ENCODE results near the gene PAAF1. TPM values are rescaled to one million over a fixed set of nuclear protein-coding genes. Genes with fewer than 3 reads are reported as not detected.

The PAAF1 gene
- total and polyA plus RNA-seq, 2 donors from 2014 or later, result 18.2 to 31.4 TPM

DNA sequence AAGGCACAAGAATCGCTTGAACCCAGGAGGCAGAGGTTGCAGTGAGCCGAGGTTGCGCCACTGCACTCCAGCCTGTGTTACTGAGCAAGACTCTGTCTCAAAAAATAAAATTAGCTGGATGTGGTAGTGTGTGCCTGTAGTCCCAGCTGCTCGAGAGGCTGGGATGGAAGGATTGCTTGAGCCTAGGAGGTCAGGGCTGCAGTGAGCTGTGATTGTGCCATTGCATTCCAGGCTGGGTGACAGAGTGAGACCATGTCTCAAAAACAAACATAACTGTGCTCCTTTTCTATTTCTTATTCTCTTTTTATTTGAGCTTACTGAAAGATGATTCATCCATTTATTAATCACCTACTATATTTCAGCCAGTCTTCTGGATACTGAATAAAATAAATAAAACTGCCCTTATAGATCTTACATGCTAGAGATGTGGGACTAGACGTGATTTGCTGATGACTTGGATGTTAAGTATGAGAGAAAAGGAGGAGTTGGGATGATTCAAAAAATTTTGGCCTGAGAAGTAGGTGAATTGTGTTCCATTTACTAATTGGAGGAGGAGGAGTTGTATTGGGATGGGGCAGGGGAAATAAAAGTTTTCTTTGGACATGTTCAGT lies 18.0 kb downstream of the PAAF1 start:
- FAIRE-seq, result no peak
- intact Hi-C loops (cut with DNase I), result no loop called here
- H3K36me3 ChIP-seq (ENCODE audit: control insufficient read depth in 2 of 3, insufficient read depth in 3 of 3, low read length in 3 of 3), result peaks cover 0 to 10% (median 9%) of the 10 kb centered on the region in 3 donors

DNA sequence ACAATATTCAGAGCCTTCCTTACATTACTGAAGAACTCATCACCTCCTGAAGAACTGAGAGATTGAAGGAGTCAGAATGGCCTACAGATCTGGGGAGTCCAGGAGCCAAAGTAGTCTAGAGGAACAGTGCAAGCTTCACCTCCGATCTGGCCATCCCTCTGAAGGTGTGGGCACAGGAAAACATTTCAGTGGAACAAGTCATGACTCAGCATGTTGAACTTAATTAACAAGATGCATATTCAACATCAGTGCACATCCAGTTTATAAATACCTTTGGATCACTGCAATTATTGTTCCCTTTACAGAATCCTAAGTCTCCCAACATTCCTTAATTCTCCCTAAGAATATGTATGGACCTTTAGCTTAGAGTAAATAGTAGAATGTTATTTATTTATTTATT lies 25.5 kb downstream of the PAAF1 start:
- TF ChIP-seq, protein P1, sequence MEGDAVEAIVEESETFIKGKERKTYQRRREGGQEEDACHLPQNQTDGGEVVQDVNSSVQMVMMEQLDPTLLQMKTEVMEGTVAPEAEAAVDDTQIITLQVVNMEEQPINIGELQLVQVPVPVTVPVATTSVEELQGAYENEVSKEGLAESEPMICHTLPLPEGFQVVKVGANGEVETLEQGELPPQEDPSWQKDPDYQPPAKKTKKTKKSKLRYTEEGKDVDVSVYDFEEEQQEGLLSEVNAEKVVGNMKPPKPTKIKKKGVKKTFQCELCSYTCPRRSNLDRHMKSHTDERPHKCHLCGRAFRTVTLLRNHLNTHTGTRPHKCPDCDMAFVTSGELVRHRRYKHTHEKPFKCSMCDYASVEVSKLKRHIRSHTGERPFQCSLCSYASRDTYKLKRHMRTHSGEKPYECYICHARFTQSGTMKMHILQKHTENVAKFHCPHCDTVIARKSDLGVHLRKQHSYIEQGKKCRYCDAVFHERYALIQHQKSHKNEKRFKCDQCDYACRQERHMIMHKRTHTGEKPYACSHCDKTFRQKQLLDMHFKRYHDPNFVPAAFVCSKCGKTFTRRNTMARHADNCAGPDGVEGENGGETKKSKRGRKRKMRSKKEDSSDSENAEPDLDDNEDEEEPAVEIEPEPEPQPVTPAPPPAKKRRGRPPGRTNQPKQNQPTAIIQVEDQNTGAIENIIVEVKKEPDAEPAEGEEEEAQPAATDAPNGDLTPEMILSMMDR (IDR thresholded peaks at IDR 0.05; ENCODE audit: borderline replicate concordance, extremely low read depth, insufficient read depth), result no peak
- no peaks in the 10 kb centered on the region for H3K9me3 ChIP-seq (ENCODE audit: control insufficient read depth in 2 of 3, insufficient read depth in 1 of 3, low read length in 3 of 3)
- DNase-seq, result no peak
- no peaks in the 10 kb centered on the region for H3K27me3 ChIP-seq (ENCODE audit: control insufficient read depth, insufficient read depth, low read length)
- peaks cover 0 to 15% (median 9%) of the 10 kb centered on the region in 3 donors for H3K36me3 ChIP-seq (ENCODE audit: control insufficient read depth in 2 of 3, insufficient read depth in 3 of 3, low read length in 3 of 3)
- intact Hi-C loops (cut with DNase I), result no loop called here
- no peaks in the 10 kb centered on the region for H3K4me1 ChIP-seq (ENCODE audit: control insufficient read depth in 2 of 3, insufficient read depth in 2 of 3, low read depth in 1 of 3, low read length in 3 of 3)
- H3K9ac ChIP-seq (ENCODE audit: low read length in 3 of 3), result no peak overlapping the region
- H3K4me3 ChIP-seq (ENCODE audit: low read length in 3 of 3), result no peak overlapping the region
- FAIRE-seq, result no peak
- H3K27ac ChIP-seq (ENCODE audit: low read depth in 2 of 2, low read length in 2 of 2), result no peak overlapping the region

More for the DNA sequence above, 18.0 kb downstream of the PAAF1 start:
- no peak overlapping the region for H3K4me3 ChIP-seq (ENCODE audit: low read length in 3 of 3)
- no peak overlapping the region for H3K27ac ChIP-seq (ENCODE audit: low read depth in 2 of 2, low read length in 2 of 2)
- H3K27me3 ChIP-seq (ENCODE audit: control insufficient read depth, insufficient read depth, low read length), result no peaks in the 10 kb centered on the region
- no peaks in the 10 kb centered on the region for H3K9me3 ChIP-seq (ENCODE audit: control insufficient read depth in 2 of 3, insufficient read depth in 1 of 3, low read length in 3 of 3)
- TF ChIP-seq, protein P1 (IDR thresholded peaks at IDR 0.05; ENCODE audit: borderline replicate concordance, extremely low read depth, insufficient read depth), result no peak
- no peak overlapping the region for H3K9ac ChIP-seq (ENCODE audit: low read length in 3 of 3)
- no peak for DNase-seq
- no peaks in the 10 kb centered on the region for H3K4me1 ChIP-seq (ENCODE audit: control insufficient read depth in 2 of 3, insufficient read depth in 2 of 3, low read depth in 1 of 3, low read length in 3 of 3)

DNA sequence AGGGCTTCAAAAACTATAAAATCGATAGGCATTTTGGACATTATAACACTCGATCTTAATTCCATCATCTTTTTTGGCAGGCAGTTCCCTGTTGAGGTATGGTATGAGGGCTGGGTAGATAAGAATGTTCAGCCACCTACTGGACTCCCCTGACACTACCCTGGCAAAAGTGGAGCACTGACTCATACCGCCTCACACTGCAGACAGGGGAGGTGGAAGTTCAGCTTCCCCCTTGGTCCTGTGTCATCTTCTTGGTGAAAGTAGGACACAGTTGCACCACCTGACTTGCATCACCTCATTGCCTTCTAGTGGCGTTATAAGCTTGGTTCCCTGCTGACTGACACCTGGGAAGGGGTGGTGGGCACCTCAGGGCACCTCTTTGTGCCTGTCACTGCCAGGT lies 30.4 kb downstream of the PAAF1 start:
- Histone ChIP-seq H3K36me3 (ENCODE audit: control insufficient read depth in 2 of 3, insufficient read depth in 3 of 3, low read length in 3 of 3) (peaks cover 0 to 29% (median 10%) of the 10 kb centered on the region in 3 donors), H3K9me3 (ENCODE audit: control insufficient read depth in 2 of 3, insufficient read depth in 1 of 3, low read length in 3 of 3) (no peaks in the 10 kb centered on the region), H3K27ac (ENCODE audit: low read depth in 2 of 2, low read length in 2 of 2) (no peak overlapping the region), H3K4me1 (ENCODE audit: control insufficient read depth in 2 of 3, insufficient read depth in 2 of 3, low read depth in 1 of 3, low read length in 3 of 3) (no peaks in the 10 kb centered on the region), H3K27me3 (ENCODE audit: control insufficient read depth, insufficient read depth, low read length) (no peaks in the 10 kb centered on the region), H3K4me3 (ENCODE audit: low read length in 3 of 3) (no peak overlapping the region), H3K9ac (ENCODE audit: low read length in 3 of 3) (no peak overlapping the region)
- FAIRE-seq, result no peak
- DNase-seq, result no peak
- intact Hi-C loops (cut with DNase I), result no loop called here
- TF ChIP-seq, protein P1 (IDR thresholded peaks at IDR 0.05; ENCODE audit: borderline replicate concordance, extremely low read depth, insufficient read depth), result no peak

DNA sequence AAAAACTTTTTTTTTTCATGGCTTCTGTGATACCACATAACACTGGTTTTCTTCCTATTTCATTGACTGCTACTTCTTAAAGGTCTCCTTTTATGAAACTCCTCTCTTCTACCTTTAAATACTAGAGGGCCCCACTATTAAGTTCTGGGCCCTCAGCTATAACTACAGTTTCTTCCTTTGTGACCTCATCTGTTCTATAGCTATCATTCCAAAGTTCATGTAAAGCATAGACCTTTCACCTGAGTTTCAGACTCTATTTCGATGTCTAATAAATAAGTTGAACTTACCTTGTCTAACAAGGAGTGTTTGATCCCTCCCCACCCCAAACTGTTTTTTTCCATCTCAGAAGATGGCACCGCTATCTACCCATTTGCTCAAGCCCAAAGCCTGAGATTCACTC lies 35.2 kb downstream of the PAAF1 start:
- no peaks in the 10 kb centered on the region for H3K4me1 ChIP-seq (ENCODE audit: control insufficient read depth in 2 of 3, insufficient read depth in 2 of 3, low read depth in 1 of 3, low read length in 3 of 3)
- no peaks in the 10 kb centered on the region for H3K9me3 ChIP-seq (ENCODE audit: control insufficient read depth in 2 of 3, insufficient read depth in 1 of 3, low read length in 3 of 3)
- FAIRE-seq (no peak), DNase-seq (no peak)
- intact Hi-C loops (cut with DNase I), result no loop called here
- no peak overlapping the region for H3K27ac ChIP-seq (ENCODE audit: low read depth in 2 of 2, low read length in 2 of 2)
- no peaks in the 10 kb centered on the region for H3K27me3 ChIP-seq (ENCODE audit: control insufficient read depth, insufficient read depth, low read length)
- no peak overlapping the region for H3K4me3 ChIP-seq (ENCODE audit: low read length in 3 of 3)
- peaks cover 2 to 38% (median 12%) of the 10 kb centered on the region in 3 donors for H3K36me3 ChIP-seq (ENCODE audit: control insufficient read depth in 2 of 3, insufficient read depth in 3 of 3, low read length in 3 of 3)
- TF ChIP-seq, protein P1 (IDR thresholded peaks at IDR 0.05; ENCODE audit: borderline replicate concordance, extremely low read depth, insufficient read depth), result no peak
- H3K9ac ChIP-seq (ENCODE audit: low read length in 3 of 3), result no peak overlapping the region

Data from kidney (tissue), 14 donors.